UCSD-AML1 (cell line): ENCODE data around the gene KIF26B.
"Not testable (repeated sequence)": the region's sequence is repeated elsewhere in the genome, so short reads cannot be mapped to it uniquely, and the experiment has no call there.

Experiments used
- DNase-seq: peaks from one replicate; lab custom pipeline; 2025; ENCODE audit not compliant: unreplicated experiment; lab: John Stamatoyannopoulos, UW

Gene KIF26B

GRCh38 chr1:245710961-245711903, 556.4 kb downstream of the KIF26B start:
- no peak for DNase-seq

DNA sequence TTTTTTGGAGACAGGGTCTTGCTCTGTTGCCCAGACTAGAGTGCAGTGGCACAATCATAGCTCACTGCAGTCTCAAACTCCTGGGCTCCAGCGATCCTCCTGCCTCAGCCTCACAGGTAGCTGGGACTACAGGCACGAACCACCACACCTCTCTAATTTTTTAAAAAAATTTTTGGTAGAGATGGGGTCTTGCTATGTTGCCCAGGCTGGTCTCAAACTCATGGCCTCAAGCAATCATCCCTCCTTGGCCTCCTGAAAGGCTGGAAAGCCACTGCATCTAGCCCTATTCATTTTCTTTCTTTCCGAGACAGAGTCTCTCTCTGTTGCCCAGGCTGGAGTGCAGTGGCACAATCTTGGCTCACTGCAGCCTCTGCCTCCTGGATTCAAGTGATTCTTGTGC, 559.2 kb downstream of the KIF26B start:
- DNase-seq, result not testable (repeated sequence)

DNA sequence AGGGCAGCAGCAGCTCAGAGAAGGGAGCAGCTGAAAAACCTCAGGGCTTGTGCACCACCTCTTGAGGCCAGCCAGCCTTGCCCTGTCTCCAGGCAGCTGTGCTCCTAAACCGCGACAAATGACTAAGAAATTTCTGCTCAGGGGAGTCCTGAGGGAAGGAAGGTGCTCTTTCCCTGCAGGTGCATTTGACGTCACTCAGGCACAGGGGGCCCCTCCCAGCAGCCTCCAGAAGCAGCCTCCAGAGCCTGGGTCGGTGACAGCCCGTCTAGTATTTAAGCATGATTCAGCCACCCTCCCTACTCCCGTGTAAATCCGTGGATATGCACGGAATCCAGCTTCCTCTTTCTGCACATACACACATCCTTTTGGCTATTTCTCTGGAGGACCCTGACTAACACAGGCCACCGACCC, 560.5 kb downstream of the KIF26B start:
- no peak for DNase-seq

DNA sequence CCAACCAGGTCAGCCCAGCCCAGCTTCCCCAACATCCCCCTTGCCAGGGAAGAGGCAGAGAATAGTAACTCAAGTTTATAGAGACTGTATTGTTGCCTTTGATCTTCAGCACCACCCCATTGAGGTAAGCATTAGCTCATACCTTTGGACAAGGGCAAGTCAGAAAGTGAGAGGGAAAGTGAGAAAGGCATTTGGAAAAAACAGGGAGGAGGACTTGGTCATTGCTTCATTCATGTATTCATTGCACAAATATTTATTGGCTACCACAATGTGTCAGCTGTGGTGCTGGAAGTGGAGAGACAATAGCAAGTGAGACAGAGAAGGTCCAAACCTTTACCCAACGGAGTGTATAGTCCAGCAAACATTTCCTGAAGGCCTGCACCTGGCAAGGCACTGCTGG, 561.2 kb downstream of the KIF26B start:
- DNase-seq, result no peak

GRCh38 chr1:245716561-245716960, 561.8 kb downstream of the KIF26B start:
- no peak for DNase-seq

GRCh38 chr1:245717611-245718010, 562.8 kb downstream of the KIF26B start:
- DNase-seq, result no peak

DNA sequence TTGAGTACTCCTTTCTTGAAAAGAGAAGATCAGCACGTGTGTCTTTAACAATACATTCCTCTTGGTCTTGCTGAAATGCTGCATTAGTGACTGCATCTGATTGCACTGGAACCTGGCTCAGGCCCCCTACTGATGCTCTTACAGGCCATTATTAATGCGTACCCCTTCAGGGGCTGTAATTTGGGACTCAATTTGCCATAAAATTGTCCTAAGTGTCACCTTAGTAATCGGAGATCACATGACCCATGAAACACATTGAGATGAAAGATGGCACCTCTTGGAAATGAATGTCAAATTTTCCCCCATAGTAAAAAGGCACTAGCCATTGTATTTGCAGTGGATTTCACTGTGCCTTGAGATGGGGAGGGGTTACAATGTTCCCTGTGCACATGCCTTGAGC, 563.3 kb downstream of the KIF26B start:
- DNase-seq, result no peak

- no peak for DNase-seq
Observed at GRCh38 chr1:245718951-245719350, 564.2 kb downstream of the KIF26B start.

DNA sequence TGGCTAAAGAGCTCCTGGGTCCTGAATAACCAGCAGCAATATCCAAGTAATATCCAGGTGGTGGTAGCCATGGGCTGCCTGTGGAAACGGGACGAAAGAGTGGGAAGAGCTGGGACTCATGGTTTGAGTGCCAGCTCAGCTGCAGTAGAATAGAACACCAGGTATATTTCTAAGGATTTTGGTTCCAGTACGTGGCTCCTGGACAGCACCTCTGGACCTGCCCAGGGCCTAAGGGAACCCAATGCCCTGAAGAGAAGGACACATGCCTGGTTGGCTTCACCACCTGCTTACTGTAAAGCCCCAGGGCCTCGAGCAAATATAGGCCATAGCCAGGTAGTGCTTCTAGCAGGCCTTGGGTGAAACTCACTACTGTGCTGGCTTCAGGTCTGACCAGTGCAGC, 566.7 kb downstream of the KIF26B start:
- no peak for DNase-seq

GRCh38 chr1:245728035-245728434, 573.2 kb downstream of the KIF26B start:
- not testable (repeated sequence) for DNase-seq

- DNase-seq, result no peak
Observed at GRCh38 chr1:245730801-245731200, 576.0 kb downstream of the KIF26B start.

DNA sequence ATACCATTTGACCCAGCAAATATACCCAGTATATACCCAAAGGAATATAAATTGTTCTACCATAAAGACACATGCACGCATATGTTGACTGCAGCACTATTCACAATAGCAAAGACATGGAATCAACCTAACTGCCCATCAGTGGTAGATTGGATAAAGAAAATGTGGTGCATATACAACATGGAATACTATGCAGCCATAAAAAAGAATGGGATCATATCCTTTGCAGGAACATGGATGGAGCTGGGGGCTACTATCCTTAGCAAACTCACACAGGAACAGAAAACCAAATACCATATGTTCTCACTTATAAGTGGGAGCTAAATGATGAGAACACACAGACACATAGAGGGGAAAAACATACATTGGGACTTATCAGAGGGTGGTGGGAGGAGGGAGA, 585.6 kb downstream of the KIF26B start:
- DNase-seq, result not testable (repeated sequence)

DNA sequence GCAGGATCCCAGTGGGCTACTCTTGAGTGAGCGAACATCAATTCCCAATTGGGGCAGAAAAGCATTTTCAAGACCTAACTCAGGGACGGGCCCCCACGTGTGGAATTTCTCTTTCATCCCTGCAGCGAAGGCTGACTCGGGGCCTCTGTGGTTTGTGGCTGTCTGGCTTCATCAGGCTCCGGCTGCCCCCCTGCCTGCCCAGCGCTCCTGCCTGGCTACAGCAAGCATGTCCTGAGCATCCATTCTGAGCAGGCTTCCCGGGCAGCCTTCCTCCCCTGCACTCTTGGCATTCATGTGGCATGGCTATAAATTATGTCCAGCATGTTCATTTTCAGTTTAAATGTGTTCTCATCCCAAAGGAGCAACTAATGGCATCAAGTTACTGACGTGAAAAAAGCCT, 588.1 kb downstream of the KIF26B start:
- DNase-seq, result no peak

DNA sequence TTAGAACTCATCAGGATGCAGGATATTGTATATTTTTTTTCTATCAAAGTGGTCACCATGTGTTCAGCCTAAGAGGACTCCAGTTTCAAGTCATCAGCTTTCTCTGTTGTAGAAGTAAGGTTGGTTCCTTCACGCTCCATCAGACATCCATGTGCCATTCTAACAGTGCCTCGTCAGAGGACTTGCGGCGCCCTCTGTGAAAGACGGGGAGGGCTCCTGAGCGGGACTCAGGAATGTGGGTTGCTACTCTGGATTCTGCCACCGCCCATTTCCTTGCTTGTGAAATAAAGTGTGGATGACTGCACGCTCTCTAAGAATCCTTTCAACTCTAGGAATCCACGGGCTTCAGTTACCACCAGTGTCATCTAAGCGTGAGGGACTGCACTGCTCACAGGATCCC, 593.5 kb downstream of the KIF26B start:
- DNase-seq, result no peak

- DNase-seq, result no peak
Observed at GRCh38 chr1:245748646-245749045, 593.9 kb downstream of the KIF26B start.

GRCh38 chr1:245749053-245749452, 594.3 kb downstream of the KIF26B start:
- no peak for DNase-seq

GRCh38 chr1:245750261-245750660, 595.5 kb downstream of the KIF26B start:
- DNase-seq, result no peak

GRCh38 chr1:245751116-245751515, 596.3 kb downstream of the KIF26B start:
- no peak for DNase-seq

GRCh38 chr1:245751726-245752470, 597.1 kb downstream of the KIF26B start:
- DNase-seq, result no peak

GRCh38 chr1:245752561-245752960, 597.8 kb downstream of the KIF26B start:
- DNase-seq, result no peak

- no peak for DNase-seq
Observed at GRCh38 chr1:245753807-245754206, 599.0 kb downstream of the KIF26B start.

DNA sequence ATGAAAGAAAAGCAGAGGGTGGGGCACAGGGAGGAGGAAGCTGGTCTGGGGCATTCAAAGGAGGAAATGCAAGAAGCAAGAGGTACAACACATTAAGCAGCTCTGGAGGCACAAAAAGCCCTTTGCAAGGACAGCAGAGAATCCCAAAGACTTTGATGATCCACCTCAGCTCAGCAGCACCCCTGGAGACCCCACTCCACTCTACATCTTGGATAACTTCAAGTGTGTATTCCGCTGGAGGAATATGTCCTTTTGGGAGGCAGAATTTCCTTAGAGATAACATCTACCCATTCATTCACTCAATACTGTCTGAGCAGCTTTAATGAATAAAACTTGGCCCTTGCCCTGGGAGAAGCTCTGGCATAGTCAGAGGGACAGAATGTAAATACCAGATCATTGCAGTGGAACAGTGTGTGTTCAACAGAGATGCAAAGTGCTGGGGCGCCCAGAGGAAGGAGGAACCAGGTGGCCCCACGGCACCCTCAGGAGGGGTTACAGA, 599.7 kb downstream of the KIF26B start:
- DNase-seq, result no peak
